Endothelial cell of umbilical vein (primary cell): Measurements from ENCODE around the gene POLR1H. TPM values are rescaled to one million over a fixed set of nuclear protein-coding genes. Genes with fewer than 3 reads are reported as not detected.

Source experiments
- BruUV-seq: library from RNA; stranded (reverse); fragments of 400-500 nt; replicated peaks from 2 replicates; lab custom pipeline; 2021; lab: Mats Ljungman, UMichigan
- CTCF ChIA-PET: fragments of 300-600, 350-600 bp; sonication (Branson Sonifier 250); formaldehyde crosslinking; loops from one replicate; lab custom pipeline; 2021; ENCODE audit warnings: antibody characterized with exemption, inconsistent platforms; lab: Charles Lee
- POLR2A ChIA-PET: fragments of 300-600, 350-600 bp; sonication (Branson Sonifier 250); formaldehyde crosslinking; loops from one replicate; lab custom pipeline; 2021; ENCODE audit warnings: antibody characterized with exemption, inconsistent platforms; lab: Charles Lee
- DNase-seq: peaks from one replicate; pipeline ENCODE4 v3.0.0-alpha.2; 2011; ENCODE audit warnings: low read depth, low spot score
- FAIRE-seq: peaks from 2 replicates; lab custom pipeline; 2011; peaks lifted over from hg19 to GRCh38; lab: Jason Lieb, UNC
- H2AFZ ChIP-seq: 2 replicates; pipeline ENCODE4 v1.6.0; 2012; ENCODE audit warnings: low read depth, low read length, control low read depth, inconsistent platforms
- H3K27ac ChIP-seq: 2 replicates; pipeline ENCODE4 v1.5.1; 2011; ENCODE audit warnings: low read depth, mild to moderate bottlenecking, control low read depth, low read length, moderate library complexity; ENCODE audit not compliant: insufficient read depth
- H3K27me3 ChIP-seq, 2 experiments: 2 replicates each; pipeline versions ENCODE4 v1.6.0 to v1.6.1; 2011; ENCODE audit warnings: low read length in 2 of 2, mixed read lengths in 1 of 2; ENCODE audit not compliant: control insufficient read depth in 2 of 2, insufficient read depth in 2 of 2
- H3K36me3 ChIP-seq, 2 experiments: 2 replicates in 1 of 2; 3 replicates in 1 of 2; pipeline ENCODE4 v1.5.1; 2011; ENCODE audit warnings: low read length in 2 of 2, mild to moderate bottlenecking in 1 of 2, moderate library complexity in 1 of 2; ENCODE audit not compliant: control insufficient read depth in 2 of 2, insufficient read depth in 2 of 2; ENCODE audit errors: extremely low read depth in 1 of 2
- H3K4me1 ChIP-seq: 3 replicates; pipeline ENCODE4 v1.5.1; 2011; ENCODE audit warnings: mild to moderate bottlenecking, low read length; ENCODE audit not compliant: control insufficient read depth, insufficient read depth; ENCODE audit errors: extremely low read depth
- H3K4me2 ChIP-seq: 2 replicates; pipeline ENCODE4 v1.6.1; 2011; ENCODE audit warnings: low read length, control low read depth, mixed read lengths; ENCODE audit not compliant: insufficient read depth
- H3K4me3 ChIP-seq, 3 experiments: fragments of 200-600 bp in 1 of 3; sonication (generic), shearing (Covaris generic) in 1 of 3; replicated peaks in 1 of 3; 2 replicates each; pipeline ENCODE4 v1.5.1; 2011 to 2016; ENCODE audit warnings: control low read depth in 3 of 3, low read length in 3 of 3, mild to moderate bottlenecking in 2 of 3, inconsistent platforms in 1 of 3, low read depth in 1 of 3, moderate library complexity in 1 of 3; ENCODE audit not compliant: insufficient read depth in 1 of 3
- H3K79me2 ChIP-seq: 2 replicates; pipeline ENCODE4 v1.6.0; 2012; ENCODE audit warnings: low read length, inconsistent platforms; ENCODE audit not compliant: control insufficient read depth, insufficient read depth
- H3K9ac ChIP-seq: replicated peaks from 2 replicates; pipeline ENCODE3; 2011; ENCODE audit warnings: low read length, control low read depth; ENCODE audit not compliant: insufficient read depth; ENCODE audit errors: extremely low read depth
- H3K9me1 ChIP-seq: replicated peaks from 3 replicates; pipeline ENCODE4 v1.6.0; 2011; ENCODE audit warnings: mild to moderate bottlenecking, low read length; ENCODE audit not compliant: control insufficient read depth, insufficient read depth; ENCODE audit errors: extremely low read depth
- H3K9me3 ChIP-seq: replicated peaks from 2 replicates; pipeline ENCODE4 v1.5.1; 2012; ENCODE audit warnings: low read length, inconsistent platforms; ENCODE audit not compliant: control insufficient read depth, insufficient read depth
- H4K20me1 ChIP-seq: replicated peaks from 2 replicates; pipeline ENCODE3; 2011; ENCODE audit warnings: mild to moderate bottlenecking, low read length; ENCODE audit not compliant: control insufficient read depth, insufficient read depth; ENCODE audit errors: extremely low read depth
- EZH2 ChIP-seq: IDR thresholded peaks from 2 replicates; pipeline ENCODE4 v1.6.1; 2012; ENCODE audit warnings: borderline replicate concordance, low read depth, mild to moderate bottlenecking, moderate library complexity, low read length, inconsistent platforms; ENCODE audit not compliant: severe bottlenecking
- FOS ChIP-seq: IDR thresholded peaks from 2 replicates; pipeline ENCODE4 v1.6.1; 2011; ENCODE audit warnings: mild to moderate bottlenecking, low read length, moderate library complexity, borderline replicate concordance; ENCODE audit not compliant: insufficient read depth
- MAX ChIP-seq: IDR thresholded peaks from 2 replicates; pipeline ENCODE4 v1.6.1; 2011; ENCODE audit not compliant: insufficient read depth, insufficient read length
- MYC ChIP-seq: IDR thresholded peaks from one replicate; pipeline ENCODE4 v1.6.1; 2011; ENCODE audit warnings: mild to moderate bottlenecking, low read depth, low read length
- dilution Hi-C: fragments of 300-500 bp; cut with MboI; formaldehyde crosslinking; loops from one replicate; pipeline ENCODE4 v1.15.0; 2019; ENCODE audit warnings: low sequenced_read_pairs; ENCODE audit not compliant: extremely low pct_ligation_motif_present
- intact Hi-C: fragments of 100-400 bp; cut with micrococcal nuclease; formaldehyde crosslinking; loops from one replicate; pipeline ENCODE4 v1.10.0; 2022
- polyA plus RNA-seq, 4 experiments: library from polyadenylated mRNA; depleted of rRNA in 3 of 4; stranded (reverse) in 3 of 4; unstranded in 1 of 4; fragments of >200 nt; gene quantifications; 2 replicates each; pipeline versions ENCODE4 v1.2.1 to v1.2.3, GENCODE V29; 2011 to 2012; ENCODE audit warnings: missing spikeins in 1 of 4
- total RNA-seq: library from RNA; stranded (reverse); gene quantifications from 2 replicates; pipeline ENCODE4 v1.2.3, GENCODE V29; 2021
- TF ChIP-seq, protein P1 (sequence below), 2 donors: IDR thresholded peaks; 1 replicate in 1 of 2; 2 replicates in 1 of 2; pipeline ENCODE4 v1.5.1; 2011; ENCODE audit warnings: low read length in 2 of 2, mild to moderate bottlenecking in 2 of 2, moderate library complexity in 2 of 2, control low read depth in 1 of 2, inconsistent platforms in 1 of 2, low read depth in 1 of 2; ENCODE audit not compliant: insufficient read depth in 1 of 2; ENCODE audit errors: extremely low read depth in 1 of 2

Gene POLR1H
- total and polyA plus RNA-seq, 2 donors (not counting 3 experiments of a cell fraction or from before 2014, with no cell fraction given), result 32.5 to 65.3 TPM

GRCh38 chr6:30035784-30036183 is 25.3 kb upstream of the POLR1H start:
- POLR2A ChIA-PET, result no interaction called here
- Histone ChIP-seq H3K27me3 (no peaks in the 10 kb centered on the region), H3K9me1 (no peaks in the 10 kb centered on the region), H3K36me3 (no peaks in the 10 kb centered on the region), H2AFZ (no peak overlapping the region), H3K4me3 (no peak overlapping the region), H3K79me2 (no peaks in the 10 kb centered on the region), H4K20me1 (no peaks in the 10 kb centered on the region), H3K9me3 (no peaks in the 10 kb centered on the region), H3K9ac (no peak overlapping the region), H3K4me1 (no peaks in the 10 kb centered on the region), H3K27ac (no peak overlapping the region), H3K4me2 (no peak overlapping the region)
- DNase-seq (no peak), FAIRE-seq (no peak)
- intact Hi-C loops (no loop called here), dilution Hi-C loops (no loop called here)
- TF ChIP-seq MAX (no peak), MYC (no peak), EZH2 (no peak), FOS (no peak)
- TF ChIP-seq, protein P1, sequence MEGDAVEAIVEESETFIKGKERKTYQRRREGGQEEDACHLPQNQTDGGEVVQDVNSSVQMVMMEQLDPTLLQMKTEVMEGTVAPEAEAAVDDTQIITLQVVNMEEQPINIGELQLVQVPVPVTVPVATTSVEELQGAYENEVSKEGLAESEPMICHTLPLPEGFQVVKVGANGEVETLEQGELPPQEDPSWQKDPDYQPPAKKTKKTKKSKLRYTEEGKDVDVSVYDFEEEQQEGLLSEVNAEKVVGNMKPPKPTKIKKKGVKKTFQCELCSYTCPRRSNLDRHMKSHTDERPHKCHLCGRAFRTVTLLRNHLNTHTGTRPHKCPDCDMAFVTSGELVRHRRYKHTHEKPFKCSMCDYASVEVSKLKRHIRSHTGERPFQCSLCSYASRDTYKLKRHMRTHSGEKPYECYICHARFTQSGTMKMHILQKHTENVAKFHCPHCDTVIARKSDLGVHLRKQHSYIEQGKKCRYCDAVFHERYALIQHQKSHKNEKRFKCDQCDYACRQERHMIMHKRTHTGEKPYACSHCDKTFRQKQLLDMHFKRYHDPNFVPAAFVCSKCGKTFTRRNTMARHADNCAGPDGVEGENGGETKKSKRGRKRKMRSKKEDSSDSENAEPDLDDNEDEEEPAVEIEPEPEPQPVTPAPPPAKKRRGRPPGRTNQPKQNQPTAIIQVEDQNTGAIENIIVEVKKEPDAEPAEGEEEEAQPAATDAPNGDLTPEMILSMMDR (IDR thresholded peaks at IDR 0.05; ENCODE audit: extremely low read depth in 1 of 2, insufficient read depth in 1 of 2, low read depth in 1 of 2, low read length in 2 of 2), result no peak
- CTCF ChIA-PET, result no interaction called here
- no TSS peak for BruUV-seq
